HG02798 (cell line): ENCODE data around the gene HSF2.
"Not testable (repeated sequence)": the region's sequence is repeated elsewhere in the genome, so short reads cannot be mapped to it uniquely, and the experiment has no call there.

Experiments used
- ATAC-seq: cut with Tn5 transposase; IDR thresholded peaks from one replicate; pipeline ENCODE4 v1.9.1; 2021; ENCODE audit warnings: mild to moderate bottlenecking; ENCODE audit not compliant: unreplicated experiment, poor library complexity

Gene HSF2

GRCh38 chr6:122438975-122439374 is 39.5 kb downstream of the HSF2 start:
- no peak for ATAC-seq

DNA sequence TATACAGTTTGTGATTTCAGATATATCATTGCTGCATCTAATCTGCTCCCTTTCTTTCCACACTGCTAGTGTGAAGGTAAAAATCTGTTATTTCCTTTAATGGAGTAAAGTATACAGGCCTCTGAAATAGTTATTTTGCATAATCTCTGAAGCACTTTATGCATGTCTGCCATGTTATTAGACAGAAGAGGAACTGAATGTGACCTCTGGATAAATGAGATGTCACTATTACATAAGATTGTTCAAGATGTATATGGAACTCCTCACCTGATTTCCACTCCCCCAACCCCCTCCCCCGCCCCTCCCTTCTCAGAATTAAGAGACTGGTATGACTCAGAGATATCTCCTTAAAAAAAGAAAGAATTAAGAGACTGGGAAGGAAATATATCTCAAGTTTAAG is 45.8 kb downstream of the HSF2 start:
- ATAC-seq = no peak

DNA sequence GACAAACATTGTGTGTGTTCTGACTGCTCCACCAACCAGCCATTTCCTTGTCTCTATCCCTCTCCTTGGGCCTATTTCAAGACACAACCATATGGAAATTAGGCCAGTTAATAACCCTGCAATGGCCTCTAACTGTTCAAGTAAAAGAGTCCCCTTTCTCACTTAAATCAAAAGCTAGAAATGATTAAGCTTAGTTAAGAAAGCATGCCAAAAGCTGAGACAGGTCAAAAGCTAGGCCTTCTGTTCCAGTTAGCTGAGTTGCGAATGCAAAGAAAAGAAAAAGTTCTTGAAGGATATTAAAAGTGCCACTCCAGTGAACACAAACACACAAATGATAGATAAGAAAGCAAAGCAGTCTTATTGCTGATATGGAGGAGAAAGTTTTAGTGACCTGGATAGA is 49.6 kb downstream of the HSF2 start:
- no peak for ATAC-seq

GRCh38 chr6:122452509-122452908 is 53.1 kb downstream of the HSF2 start:
- ATAC-seq = no peak

GRCh38 chr6:122454673-122455072 is 55.2 kb downstream of the HSF2 start:
- no peak for ATAC-seq

GRCh38 chr6:122455116-122455515 is 55.7 kb downstream of the HSF2 start:
- ATAC-seq = not testable (repeated sequence)

DNA sequence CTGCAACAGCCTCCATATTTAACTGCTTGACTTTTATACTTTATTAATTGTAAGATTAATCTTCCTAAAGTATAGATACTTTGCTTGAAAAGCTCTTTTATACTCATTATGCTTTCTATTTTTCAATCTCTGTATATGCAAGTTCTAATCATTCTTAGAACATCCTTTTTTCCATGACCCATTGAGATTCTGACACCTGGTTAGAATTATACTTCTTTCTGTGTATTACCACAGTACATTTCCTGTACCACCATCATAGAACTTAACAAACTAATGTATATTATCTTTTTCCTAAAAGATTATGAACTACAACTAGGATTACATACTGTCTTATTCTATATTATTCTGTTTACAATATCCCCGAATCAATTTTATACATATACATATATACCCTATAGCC is 58.6 kb downstream of the HSF2 start:
- no peak for ATAC-seq

GRCh38 chr6:122459240-122459639 is 59.8 kb downstream of the HSF2 start:
- ATAC-seq = no peak

DNA sequence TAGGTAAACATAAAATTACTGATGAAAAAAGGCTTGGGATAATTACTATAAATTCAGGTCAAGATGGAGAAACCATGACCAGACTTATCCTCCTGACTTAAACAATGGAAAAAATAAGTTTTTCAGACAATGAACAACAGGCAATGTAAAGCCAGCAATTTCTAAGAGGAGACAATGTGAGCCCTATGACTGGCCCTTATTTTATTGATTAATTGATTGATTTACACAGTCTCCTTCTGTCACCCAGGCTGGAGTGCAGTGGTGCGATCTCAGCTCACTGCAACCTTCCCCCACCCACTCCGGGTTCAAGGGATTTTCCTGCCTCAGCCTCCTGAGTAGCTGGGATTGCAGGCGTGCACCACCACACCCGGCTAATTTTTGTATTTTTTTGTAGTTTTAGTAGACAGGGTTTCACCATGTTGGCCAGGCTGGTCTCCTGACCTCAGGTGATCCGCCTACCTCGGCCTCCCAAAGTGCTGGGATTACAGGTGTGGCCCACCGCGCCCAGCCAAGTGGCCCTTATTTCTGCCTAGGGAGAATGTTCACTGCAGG is 60.5 kb downstream of the HSF2 start:
- not testable (repeated sequence) for ATAC-seq

DNA sequence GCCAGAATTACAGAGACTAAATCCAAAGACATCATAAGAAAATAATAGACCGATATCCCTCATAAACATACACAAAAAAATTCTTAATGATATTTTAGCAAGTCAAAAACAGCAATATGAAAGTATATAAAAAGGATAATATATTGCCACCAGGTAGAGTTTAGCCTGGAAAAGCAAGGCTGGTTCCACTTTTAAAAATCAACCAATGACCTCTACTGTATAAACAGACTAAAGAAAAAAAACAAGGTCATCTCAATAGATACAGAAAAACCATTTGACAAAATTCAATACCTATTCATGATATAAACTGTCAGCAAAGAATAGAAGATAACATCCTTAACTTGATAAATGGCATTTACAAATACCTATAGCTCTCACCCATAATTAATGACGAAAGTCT is 62.4 kb downstream of the HSF2 start:
- no peak for ATAC-seq

- ATAC-seq = peak; percentile 99
These were observed 71.9 kb downstream of the HSF2 start, which contains the start of gene SERINC1 for GRCh38 chr6:122471107-122472021. Gene SERINC1, minus strand, starts transcription at chr6:122471807. Its CDS starts 70 bp downstream, at chr6:122471737.

DNA sequence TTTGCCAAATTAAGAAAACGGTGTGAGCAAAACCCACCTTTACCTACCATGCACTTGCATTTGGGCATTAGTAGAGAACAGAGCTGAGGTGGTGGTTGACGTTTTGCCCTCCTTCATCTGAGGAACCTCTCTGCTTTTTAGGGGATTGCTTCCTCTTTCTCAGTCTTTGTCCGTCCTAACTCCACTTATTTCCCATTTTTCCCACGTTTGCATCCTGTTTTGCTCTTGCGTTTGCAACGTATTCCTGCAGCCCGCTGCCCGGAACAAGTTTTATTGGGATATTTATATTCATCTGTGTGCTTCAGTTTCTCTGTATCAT is 72.5 kb downstream of the HSF2 start:
- ATAC-seq = peak; percentile 60

DNA sequence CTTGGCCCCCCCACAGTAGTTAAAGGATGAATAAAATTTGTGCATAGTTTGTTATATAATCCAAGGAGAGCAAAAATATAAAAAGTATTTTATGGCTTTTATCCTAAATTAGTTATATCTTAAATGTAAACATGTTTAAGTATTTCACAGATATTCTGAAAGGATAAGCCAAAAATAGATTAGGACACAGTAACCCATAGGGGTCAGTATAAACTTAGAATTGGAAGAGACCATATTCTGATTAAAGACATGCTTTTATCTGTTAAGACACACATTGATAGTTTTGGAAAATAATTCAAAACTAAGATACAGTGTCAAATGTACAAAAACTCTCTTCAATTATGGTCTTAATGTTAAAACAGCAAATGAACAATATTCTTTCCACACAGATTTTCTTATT is 76.7 kb downstream of the HSF2 start:
- no peak for ATAC-seq

GRCh38 chr6:122482750-122483080 is 83.3 kb downstream of the HSF2 start:
- ATAC-seq = no peak
